HG03280 (cell line): ENCODE results near the gene PWWP2B.

ENCODE experiments used
- ATAC-seq: cut with Tn5 transposase; IDR thresholded peaks from one replicate; pipeline ENCODE4 v1.9.1; 2021; ENCODE audit warnings: mild to moderate bottlenecking, moderate library complexity; ENCODE audit not compliant: unreplicated experiment

The PWWP2B gene

GRCh38 chr10:132417957-132418441 lies 21.0 kb downstream of the PWWP2B start:
- ATAC-seq = no peak

DNA sequence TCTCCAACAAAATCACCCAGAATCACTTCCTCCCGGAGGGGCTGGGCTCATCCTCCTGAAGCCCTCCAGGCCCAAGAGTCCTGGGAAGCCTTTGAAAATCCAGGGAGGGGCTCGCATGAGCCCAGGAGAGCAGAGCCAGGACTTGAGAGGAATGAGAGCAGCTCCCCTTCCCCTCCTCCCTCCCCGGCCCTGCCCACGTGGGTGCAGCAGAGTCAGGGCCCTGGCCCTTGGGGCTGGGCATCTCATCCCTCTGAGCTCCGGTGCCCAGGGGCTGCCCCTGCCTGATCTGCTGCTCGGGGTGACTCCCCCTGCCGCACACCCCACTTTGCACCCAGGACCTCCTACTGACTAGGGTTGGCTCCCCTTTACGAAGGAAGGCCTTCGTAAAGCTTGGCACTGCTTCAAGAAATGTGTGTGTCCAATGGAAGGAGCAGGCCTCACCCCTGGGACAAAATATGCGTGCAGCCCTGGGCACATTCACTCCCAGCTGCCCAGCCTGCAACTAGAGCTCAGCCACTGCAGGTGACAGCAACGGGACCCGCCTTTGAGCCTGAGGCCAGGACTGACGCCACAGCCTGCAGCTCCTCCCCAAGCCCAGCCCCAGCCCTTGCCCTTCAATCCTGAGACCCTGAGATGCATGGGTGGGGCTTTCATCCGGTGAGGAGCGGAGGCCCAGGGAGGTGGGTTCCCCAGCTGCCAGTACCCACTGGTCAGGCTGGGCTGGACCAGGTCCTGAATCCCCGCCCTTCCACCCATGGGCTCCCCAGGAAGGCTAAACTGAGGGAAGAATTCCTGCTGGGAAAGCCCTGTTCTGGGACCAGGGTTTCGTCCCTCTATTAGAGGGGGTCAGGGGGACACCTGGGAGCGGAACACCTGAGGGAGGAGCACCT lies 21.8 kb downstream of the PWWP2B start:
- no peak for ATAC-seq

DNA sequence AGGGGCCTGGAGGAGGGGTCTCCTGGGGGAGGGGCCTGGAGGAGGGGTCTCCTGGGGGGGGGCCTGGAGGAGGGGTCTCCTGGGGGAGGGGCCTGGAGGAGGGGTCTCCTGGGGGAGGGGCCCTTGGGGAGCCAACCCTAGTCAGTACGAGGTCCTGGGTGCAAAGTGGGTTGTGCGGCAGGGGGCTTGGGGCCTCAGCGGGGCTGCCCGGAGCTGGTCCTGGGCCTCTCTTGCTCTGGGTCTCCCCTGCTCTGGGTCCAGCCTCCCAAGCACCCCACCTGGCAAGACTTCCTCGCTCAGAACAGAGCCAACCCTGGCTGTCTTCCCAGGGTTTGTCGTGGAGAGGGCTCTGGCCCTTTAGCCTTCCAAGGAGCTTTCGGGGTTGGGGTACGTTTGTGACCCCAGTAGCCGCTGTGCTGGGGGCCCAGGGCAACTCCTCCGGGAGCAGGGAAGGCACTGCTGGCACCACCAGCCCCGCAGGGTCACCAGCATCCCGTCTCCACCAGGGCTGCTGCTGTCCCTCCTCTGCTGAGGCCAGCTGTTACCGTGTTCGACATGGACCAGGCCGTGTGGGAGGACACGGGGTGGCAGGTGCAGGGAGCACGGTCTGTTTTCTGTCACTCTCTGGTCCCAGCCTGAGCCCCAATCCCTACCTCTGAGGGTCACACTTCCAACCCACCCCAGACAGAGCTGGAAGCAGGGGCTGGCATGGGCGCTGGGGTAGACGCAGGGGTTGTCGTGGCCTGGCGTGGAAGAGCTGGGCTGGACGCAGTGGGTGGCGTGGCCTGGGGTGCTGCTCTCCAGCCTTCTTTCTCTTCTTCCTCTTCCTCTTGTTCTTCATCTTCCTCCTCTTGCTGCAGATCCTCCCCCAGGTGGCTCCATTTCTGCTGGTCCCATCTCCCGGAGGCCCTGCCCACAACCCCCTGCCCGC lies 22.8 kb downstream of the PWWP2B start:
- ATAC-seq = no peak

GRCh38 chr10:132420469-132420980 lies 23.5 kb downstream of the PWWP2B start:
- no peak for ATAC-seq

DNA sequence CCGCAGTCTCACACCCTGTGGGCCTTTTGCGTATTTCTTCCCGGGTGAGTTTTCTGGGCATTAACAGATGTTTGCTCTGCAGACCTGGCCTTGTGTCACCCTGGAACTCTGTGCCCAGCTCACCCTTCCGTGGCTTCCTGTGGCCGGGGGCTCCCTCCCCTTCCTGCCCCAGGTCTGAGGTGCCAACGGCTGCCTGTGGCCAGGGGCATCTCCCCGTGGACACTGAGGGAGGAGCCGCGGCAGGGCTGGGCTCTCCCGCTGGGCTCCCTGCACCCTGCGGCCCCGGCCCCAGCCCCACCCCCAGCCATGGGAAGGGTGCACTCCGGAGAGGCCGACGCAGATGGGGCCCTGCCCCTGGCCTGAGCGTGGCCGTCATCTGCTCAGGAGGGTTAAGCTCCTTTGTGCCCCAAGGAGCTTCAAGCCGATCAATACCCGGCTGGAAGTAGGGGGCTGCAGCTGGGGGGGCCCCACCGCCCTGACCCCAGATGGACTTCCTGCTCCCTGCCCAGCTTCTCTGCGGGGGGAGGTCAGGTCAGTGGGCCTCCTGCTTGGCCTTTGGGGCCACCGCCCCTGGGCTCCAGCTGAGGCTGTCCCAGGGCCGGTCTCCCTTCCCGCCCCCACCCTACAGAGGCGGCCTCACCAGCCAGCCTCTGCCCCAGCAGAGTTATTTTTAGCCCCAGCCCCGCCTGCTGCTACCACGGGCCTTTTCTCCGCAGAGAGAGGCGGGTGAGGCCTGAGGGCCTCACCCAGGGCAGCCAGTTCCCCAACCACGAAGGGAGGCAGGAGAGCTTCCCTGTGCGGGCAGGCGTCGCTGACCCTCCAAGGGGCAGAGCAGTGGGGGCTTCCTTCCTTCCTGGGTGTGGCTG lies 24.2 kb downstream of the PWWP2B start:
- ATAC-seq = no peak

DNA sequence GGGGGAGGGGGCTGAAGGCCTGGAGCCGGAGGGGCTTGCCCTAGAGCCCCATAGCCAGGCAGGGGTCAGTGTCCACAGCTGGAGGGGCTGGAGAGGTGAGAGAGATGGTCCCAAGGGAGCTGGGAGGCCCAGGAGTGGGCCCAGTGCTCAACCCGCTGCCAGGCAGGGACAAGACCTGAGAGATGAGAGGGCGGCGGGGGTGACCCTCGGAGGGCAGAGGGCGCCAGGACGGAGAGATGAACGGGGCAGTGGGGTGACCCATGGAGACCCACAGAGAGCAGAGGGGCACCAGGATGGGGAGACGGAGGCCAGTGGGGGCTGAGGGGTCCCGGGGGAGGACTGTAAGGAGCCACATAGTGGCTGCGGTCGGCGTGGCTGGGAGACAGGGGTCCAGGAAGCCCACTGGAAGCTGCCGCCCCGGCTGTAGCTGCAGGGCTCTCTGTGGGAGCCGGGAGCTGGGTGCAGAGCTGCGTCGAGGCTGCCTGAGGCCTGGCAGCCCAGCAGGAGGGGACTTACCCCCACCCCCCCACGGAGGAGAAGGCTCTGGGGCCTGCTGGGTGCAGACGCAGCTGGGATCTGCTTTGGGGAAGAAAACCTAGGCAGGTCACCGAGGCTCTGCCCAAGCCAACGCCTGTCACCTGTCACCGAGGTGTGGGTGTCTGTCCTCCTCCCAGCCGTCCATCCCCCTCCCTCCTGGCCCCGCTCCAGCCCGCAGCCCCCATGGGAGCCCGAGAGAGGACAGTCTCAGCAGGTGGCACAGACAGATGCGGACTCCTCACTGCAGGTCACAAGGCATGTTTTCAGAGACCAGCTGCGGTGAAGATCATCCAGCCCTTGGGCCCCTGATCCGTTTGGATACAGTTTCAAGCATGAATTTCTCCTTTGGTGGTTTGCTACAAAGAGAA lies 25.1 kb downstream of the PWWP2B start:
- no peak for ATAC-seq

GRCh38 chr10:132422903-132423825 lies 26.2 kb downstream of the PWWP2B start:
- no peak for ATAC-seq

- ATAC-seq = no peak
Measured at GRCh38 chr10:132423966-132424861, 27.2 kb downstream of the PWWP2B start.

DNA sequence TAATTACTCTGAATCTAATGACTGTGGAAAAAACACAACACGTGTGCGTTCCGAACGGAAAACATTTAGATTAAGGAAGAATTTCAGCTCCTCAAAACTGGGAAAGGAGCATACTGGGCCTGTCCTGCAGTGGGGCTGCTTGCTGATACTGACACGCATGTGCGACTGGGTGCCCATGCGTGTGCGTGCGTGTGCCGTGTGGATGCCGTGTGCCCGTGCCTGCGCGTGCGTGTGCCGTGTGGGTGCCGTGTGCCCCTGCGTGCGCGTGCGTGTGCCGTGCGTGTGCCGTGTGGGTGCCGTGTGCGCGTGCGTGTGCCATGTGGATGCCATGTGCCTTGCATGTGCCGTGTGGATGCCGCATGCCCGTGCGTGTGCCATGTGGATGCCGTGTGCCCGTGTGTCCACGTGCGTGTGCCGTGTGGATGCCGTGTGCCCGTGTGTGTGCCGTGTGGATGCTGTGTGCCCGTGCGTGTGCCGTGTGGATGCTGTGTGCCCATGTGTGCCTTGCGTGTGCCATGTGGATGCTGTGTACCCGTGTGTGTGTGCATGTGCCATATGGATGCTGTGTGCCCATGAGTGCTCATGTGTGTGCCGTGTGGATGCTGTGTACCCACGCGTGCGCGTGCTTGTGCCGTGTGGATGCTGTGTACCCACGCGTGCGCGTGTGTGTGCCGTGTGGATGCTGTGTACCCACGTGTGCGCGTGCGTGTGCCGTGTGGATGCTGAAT lies 28.2 kb downstream of the PWWP2B start:
- no peak for ATAC-seq

DNA sequence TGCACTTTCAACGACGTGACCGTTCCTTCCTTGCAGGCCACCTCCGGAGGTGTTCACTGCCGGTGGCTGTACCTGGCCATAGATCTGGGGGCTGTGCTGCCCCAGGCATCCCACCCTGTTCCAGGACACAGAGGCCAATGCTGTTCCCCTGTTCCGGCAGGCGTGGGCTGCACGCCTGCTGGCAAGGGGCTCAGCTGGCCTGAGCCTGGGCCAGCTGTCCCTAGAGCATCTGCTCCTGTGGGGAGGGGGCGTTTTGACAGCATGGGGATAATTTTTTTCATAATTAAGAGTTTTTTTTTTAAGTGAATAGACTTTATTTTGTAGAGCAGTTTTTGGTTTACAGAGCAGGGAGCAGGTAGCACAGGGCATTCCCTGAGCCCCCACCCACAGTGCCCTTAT lies 28.8 kb downstream of the PWWP2B start:
- ATAC-seq = no peak

DNA sequence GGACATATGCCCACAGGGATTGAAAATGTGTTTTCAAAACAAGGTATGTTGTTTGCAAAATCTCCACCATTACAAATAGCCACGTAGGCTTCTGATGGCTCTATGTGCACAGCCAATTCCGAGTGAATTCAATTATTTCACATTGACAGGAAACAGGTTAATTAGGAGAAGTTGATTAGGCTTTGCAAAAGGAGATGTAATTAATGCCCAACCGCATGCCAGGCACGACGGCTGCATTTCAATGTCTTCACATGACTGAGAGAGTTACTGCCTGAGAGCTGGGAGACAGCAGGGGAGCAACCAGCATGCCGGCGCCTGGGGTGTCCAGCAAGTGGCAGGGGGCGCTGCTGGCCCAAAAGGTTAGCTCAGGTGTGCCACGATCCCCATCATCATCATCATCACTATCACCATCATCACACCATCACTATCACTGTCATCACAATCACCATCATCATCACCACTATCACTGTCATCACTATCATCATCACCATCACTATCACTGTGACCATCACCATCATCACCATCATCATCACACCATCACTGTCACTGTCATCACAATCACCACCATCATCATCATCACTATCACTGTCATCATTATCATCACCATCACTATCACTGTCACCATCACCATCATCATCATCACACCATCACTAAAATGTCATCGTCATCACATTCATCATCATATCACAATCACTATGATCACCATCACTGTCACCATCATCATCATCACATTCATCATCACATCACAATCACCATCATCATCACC lies 30.2 kb downstream of the PWWP2B start:
- ATAC-seq = no peak

GRCh38 chr10:132427939-132428367 lies 31.0 kb downstream of the PWWP2B start:
- no peak for ATAC-seq

GRCh38 chr10:132428486-132428995 lies 31.5 kb downstream of the PWWP2B start:
- ATAC-seq = no peak

- ATAC-seq = no peak
Measured at GRCh38 chr10:132429281-132430230, 32.6 kb downstream of the PWWP2B start.
